BLaER1 treated with 17β-estradiol and CSF1 and Interleukin-3, amounts not matched to agents 10 nM and 100 nM (cell line): ENCODE data around the gene REC8.

Experiments used
- H3K27ac ChIP-seq, 11 experiments: shearing (Covaris generic); formaldehyde crosslinking; 2 replicates each; pipeline ENCODE4 v1.8.1; 2022
- H3K27me3 ChIP-seq, 11 experiments: shearing (Covaris generic); formaldehyde crosslinking; 2 replicates each; pipeline ENCODE4 v1.8.1; 2022
- H3K36me3 ChIP-seq, 11 experiments: shearing (Covaris generic); formaldehyde crosslinking; 2 replicates each; pipeline ENCODE4 v1.8.1; 2022
- H3K4me1 ChIP-seq, 10 experiments: shearing (Covaris generic); formaldehyde crosslinking; 2 replicates each; pipeline ENCODE4 v1.8.1; 2022
- H3K4me2 ChIP-seq, 11 experiments: shearing (Covaris generic); formaldehyde crosslinking; 2 replicates each; pipeline ENCODE4 v1.8.1; 2022
- H3K4me3 ChIP-seq, 10 experiments: shearing (Covaris generic); formaldehyde crosslinking; 2 replicates each; pipeline ENCODE4 v1.8.1; 2022
- H3K9ac ChIP-seq, 11 experiments: shearing (Covaris generic); formaldehyde crosslinking; 2 replicates each; pipeline ENCODE4 v1.8.1; 2022
- H3K9me3 ChIP-seq, 11 experiments: shearing (Covaris generic); formaldehyde crosslinking; replicated peaks in 1 of 11; 2 replicates each; pipeline ENCODE4 v1.8.1; 2022
- H4K20me1 ChIP-seq, 11 experiments: shearing (Covaris generic); formaldehyde crosslinking; 2 replicates each; pipeline ENCODE4 v1.8.1; 2022
- Cebpa-rat ChIP-seq, 11 experiments: shearing (Covaris generic); IDR thresholded peaks; 2 replicates each; pipeline ENCODE4 v1.8.1; 2022

Gene REC8

GRCh38 chr14:24172871-24173281 is 996 bp downstream of the REC8 start:
- TF ChIP-seq Cebpa-rat (IDR thresholded peaks at IDR 0.05) = no peak
- Histone ChIP-seq H4K20me1 (peaks cover 0 to 42% (median 2%) of the 10 kb centered on the region in 11 experiments; a peak in 8 of 22 replicates), H3K9ac (no peak overlapping the region), H3K27ac (no peak overlapping the region), H3K9me3 (no peaks in the 10 kb centered on the region), H3K27me3 (peaks cover 7 to 28% (median 24%) of the 10 kb centered on the region in 11 experiments; a peak in 21 of 22 replicates), H3K4me3 (peak overlapping the region in 1 of 10 experiments; percentile 65; a peak in 3 of 20 replicates), H3K4me1 (peaks cover 17 to 26% (median 20%) of the 10 kb centered on the region in 10 experiments), H3K4me2 (peak overlapping the region in 6 of 11 experiments; percentile 76 to 91 (median 82); a peak in 10 of 22 replicates), H3K36me3 (peaks cover 9 to 89% (median 34%) of the 10 kb centered on the region in 11 experiments)

GRCh38 chr14:24176599-24176998 is 4.7 kb downstream of the REC8 start:
- Histone ChIP-seq H3K27me3 (peaks cover 2 to 14% (median 10%) of the 10 kb centered on the region in 11 experiments; a peak in 20 of 22 replicates), H3K4me1 (peaks cover 5 to 48% (median 42%) of the 10 kb centered on the region in 10 experiments), H3K36me3 (peaks cover 46 to 97% (median 55%) of the 10 kb centered on the region in 11 experiments), H3K4me2 (no peak overlapping the region), H3K27ac (no peak overlapping the region), H4K20me1 (peaks cover 0 to 68% (median 37%) of the 10 kb centered on the region in 11 experiments; a peak in 20 of 22 replicates), H3K9ac (no peak overlapping the region), H3K9me3 (no peaks in the 10 kb centered on the region), H3K4me3 (no peak overlapping the region)
- TF ChIP-seq Cebpa-rat (IDR thresholded peaks at IDR 0.05) = no peak

- H3K9ac ChIP-seq = no peak overlapping the region
- TF ChIP-seq Cebpa-rat (IDR thresholded peaks at IDR 0.05) = no peak
- H3K9me3 ChIP-seq = no peaks in the 10 kb centered on the region
- H3K4me2 ChIP-seq = no peak overlapping the region
- peaks cover 0 to 8% (median 4%) of the 10 kb centered on the region in 11 experiments; a peak in 17 of 22 replicates for H3K27me3 ChIP-seq
- peaks cover 0 to 68% (median 44%) of the 10 kb centered on the region in 11 experiments; a peak in 21 of 22 replicates for H4K20me1 ChIP-seq
- H3K4me3 ChIP-seq = no peak overlapping the region
- peaks cover 52 to 100% (median 61%) of the 10 kb centered on the region in 11 experiments for H3K36me3 ChIP-seq
- no peak overlapping the region for H3K27ac ChIP-seq
- peaks cover 0 to 46% (median 36%) of the 10 kb centered on the region in 10 experiments; a peak in 18 of 20 replicates for H3K4me1 ChIP-seq
Measured at GRCh38 chr14:24177041-24177825, 5.4 kb downstream of the REC8 start.

- H3K4me1 ChIP-seq = peaks cover 0 to 39% (median 31%) of the 10 kb centered on the region in 10 experiments; a peak in 18 of 20 replicates
- peaks cover 0 to 70% (median 45%) of the 10 kb centered on the region in 11 experiments; a peak in 21 of 22 replicates for H4K20me1 ChIP-seq
- H3K9ac ChIP-seq = peak overlapping the region in 1 of 11 experiments; percentile 24; a peak in 1 of 22 replicates
- H3K4me2 ChIP-seq = no peak overlapping the region
- peaks cover 59 to 100% (median 68%) of the 10 kb centered on the region in 11 experiments for H3K36me3 ChIP-seq
- H3K9me3 ChIP-seq = no peaks in the 10 kb centered on the region
- H3K4me3 ChIP-seq = no peak overlapping the region
- no peak overlapping the region for H3K27ac ChIP-seq
- no peak for TF ChIP-seq Cebpa-rat (IDR thresholded peaks at IDR 0.05)
- peaks cover 0 to 1% (median 0%) of the 10 kb centered on the region in 11 experiments; a peak in 1 of 22 replicates for H3K27me3 ChIP-seq
Measured at GRCh38 chr14:24177891-24178290, 6.0 kb downstream of the REC8 start.

- Histone ChIP-seq H3K9me3 (no peaks in the 10 kb centered on the region), H3K36me3 (peaks cover 66 to 99% (median 75%) of the 10 kb centered on the region in 11 experiments), H3K4me2 (peak overlapping the region in 10 of 11 experiments; percentile 3 to 75 (median 59); a peak in 17 of 22 replicates), H3K4me1 (peaks cover 0 to 37% (median 31%) of the 10 kb centered on the region in 10 experiments; a peak in 18 of 20 replicates), H4K20me1 (peaks cover 0 to 70% (median 45%) of the 10 kb centered on the region in 11 experiments; a peak in 20 of 22 replicates), H3K4me3 (no peak overlapping the region), H3K27ac (peak overlapping the region in 4 of 11 experiments; percentile 26 to 63 (median 48); a peak in 4 of 22 replicates), H3K27me3 (no peaks in the 10 kb centered on the region), H3K9ac (peak overlapping the region in 8 of 11 experiments; percentile 24 to 57 (median 36); a peak in 11 of 22 replicates)
- no peak for TF ChIP-seq Cebpa-rat (IDR thresholded peaks at IDR 0.05)
Measured at GRCh38 chr14:24178399-24179178, 6.7 kb downstream of the REC8 start.

- no peak for TF ChIP-seq Cebpa-rat (IDR thresholded peaks at IDR 0.05)
- no peaks in the 10 kb centered on the region for H3K27me3 ChIP-seq
- H4K20me1 ChIP-seq = peaks cover 0 to 75% (median 45%) of the 10 kb centered on the region in 11 experiments; a peak in 20 of 22 replicates
- H3K9me3 ChIP-seq = no peaks in the 10 kb centered on the region
- peaks cover 0 to 37% (median 31%) of the 10 kb centered on the region in 10 experiments; a peak in 18 of 20 replicates for H3K4me1 ChIP-seq
- peak overlapping the region in 10 of 11 experiments; percentile 9 to 57 (median 38); a peak in 17 of 22 replicates for H3K9ac ChIP-seq
- H3K36me3 ChIP-seq = peaks cover 73 to 97% (median 81%) of the 10 kb centered on the region in 11 experiments
- H3K4me2 ChIP-seq = peak overlapping the region in 10 of 11 experiments; percentile 3 to 75 (median 59); a peak in 18 of 22 replicates
- H3K27ac ChIP-seq = peak overlapping the region in 7 of 11 experiments; percentile 21 to 63 (median 39); a peak in 11 of 22 replicates
- peak overlapping the region in 1 of 10 experiments; percentile 3; a peak in 1 of 20 replicates for H3K4me3 ChIP-seq
Measured at GRCh38 chr14:24179294-24179960, 7.5 kb downstream of the REC8 start.

GRCh38 chr14:24179961-24180796 is 8.3 kb downstream of the REC8 start:
- Histone ChIP-seq H3K4me1 (peaks cover 0 to 37% (median 31%) of the 10 kb centered on the region in 10 experiments; a peak in 18 of 20 replicates), H3K4me3 (no peak overlapping the region), H3K9ac (peak overlapping the region in 10 of 11 experiments; percentile 9 to 57 (median 38); a peak in 16 of 22 replicates), H3K27me3 (no peaks in the 10 kb centered on the region), H4K20me1 (peaks cover 0 to 82% (median 45%) of the 10 kb centered on the region in 11 experiments; a peak in 20 of 22 replicates), H3K4me2 (peak overlapping the region in 9 of 11 experiments; percentile 41 to 75 (median 59); a peak in 18 of 22 replicates), H3K36me3 (peaks cover 81 to 97% (median 89%) of the 10 kb centered on the region in 11 experiments), H3K9me3 (no peaks in the 10 kb centered on the region), H3K27ac (peak overlapping the region in 7 of 11 experiments; percentile 21 to 63 (median 39); a peak in 13 of 22 replicates)
- TF ChIP-seq Cebpa-rat (IDR thresholded peaks at IDR 0.05) = no peak
